GM19351 (cell line): ENCODE measurements around the gene ALS2.

ENCODE experiments used
- ATAC-seq: cut with Tn5 transposase; IDR thresholded peaks from one replicate; pipeline ENCODE4 v1.9.1; 2021; ENCODE audit warnings: mild to moderate bottlenecking, moderate library complexity; ENCODE audit not compliant: unreplicated experiment

ALS2 gene

DNA sequence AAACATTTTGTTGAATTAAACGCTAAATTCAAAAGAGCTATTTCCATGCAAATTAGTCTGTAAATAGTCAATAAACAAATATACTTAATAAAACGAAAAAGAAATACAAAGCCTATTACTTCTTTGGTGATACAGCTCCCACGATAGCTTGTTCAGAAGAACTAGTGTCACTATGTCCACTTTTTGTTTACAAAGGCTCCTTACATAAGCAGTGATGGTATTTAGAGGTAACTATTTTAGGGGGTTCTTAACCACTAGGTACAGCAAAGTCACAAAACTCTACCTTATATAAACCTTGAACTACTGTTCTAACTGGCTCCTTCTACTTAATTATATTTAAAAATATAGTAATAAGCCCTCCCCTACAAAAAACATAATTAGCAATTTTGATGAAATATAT, 21.9 kb downstream of the ALS2 start:
- no peak for ATAC-seq

DNA sequence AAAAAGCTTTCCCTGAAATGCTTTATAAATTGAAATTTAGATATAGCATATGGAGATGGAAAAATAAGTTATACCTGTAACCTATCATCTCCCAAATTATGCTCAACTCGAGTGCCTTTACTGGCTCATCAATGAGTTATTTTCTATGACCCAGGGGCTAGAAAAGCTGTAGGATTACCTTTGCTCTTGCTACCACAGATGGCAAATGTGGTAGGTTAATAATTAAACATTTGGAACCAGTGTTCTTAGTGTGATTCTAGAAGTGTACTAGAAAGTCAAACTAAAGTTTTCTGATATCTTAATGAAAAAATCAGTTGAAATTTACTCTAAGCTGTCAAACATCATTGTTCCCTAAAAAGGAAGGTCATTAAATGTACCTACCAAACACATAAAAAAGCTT, 22.5 kb downstream of the ALS2 start:
- no peak for ATAC-seq

DNA sequence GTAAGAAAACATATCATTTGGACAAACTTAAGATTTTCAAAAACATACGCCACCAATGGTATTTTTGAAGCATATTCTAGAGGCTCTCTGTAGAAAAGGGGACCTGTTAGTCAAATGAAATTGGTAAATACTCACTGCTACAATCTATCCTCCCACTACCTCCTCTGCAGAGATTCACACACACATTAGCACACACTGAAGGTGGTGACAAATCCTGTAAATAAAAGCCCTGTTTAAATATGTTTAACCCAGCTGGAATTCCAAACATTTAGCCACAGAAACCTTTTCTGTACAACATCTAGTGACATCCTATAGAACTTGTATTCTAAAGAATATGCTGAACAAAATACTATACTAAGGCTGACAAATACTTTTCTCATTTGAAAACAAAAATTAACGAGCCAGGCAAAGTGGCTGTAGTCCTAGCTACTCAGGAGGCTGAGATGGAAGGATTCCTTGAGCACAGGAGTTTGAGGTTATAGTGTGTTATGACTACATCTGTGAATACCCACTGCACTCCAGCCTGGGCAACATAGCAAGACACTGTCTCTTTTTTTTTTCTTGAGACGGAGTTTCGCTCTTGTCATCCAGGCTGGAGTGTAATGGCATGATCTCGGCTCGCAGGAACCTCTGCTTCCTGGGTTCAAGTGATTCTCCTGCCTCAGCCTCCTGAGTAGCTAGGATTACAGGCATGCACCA, 25.9 kb downstream of the ALS2 start:
- no peak for ATAC-seq

GRCh38 chr2:201751566-201751965, 29.2 kb downstream of the ALS2 start:
- ATAC-seq: no peak

- ATAC-seq: no peak
Measured at GRCh38 chr2:201746551-201746950, 34.2 kb downstream of the ALS2 start.

- no peak for ATAC-seq
Measured at GRCh38 chr2:201735486-201735885, 45.2 kb downstream of the ALS2 start.

- no peak for ATAC-seq
Measured at GRCh38 chr2:201734111-201734510, 46.6 kb downstream of the ALS2 start.

- no peak for ATAC-seq
Measured at GRCh38 chr2:201733544-201733943, 47.2 kb downstream of the ALS2 start.

- ATAC-seq: no peak
Measured at GRCh38 chr2:201730651-201731285, 50.0 kb downstream of the ALS2 start.

DNA sequence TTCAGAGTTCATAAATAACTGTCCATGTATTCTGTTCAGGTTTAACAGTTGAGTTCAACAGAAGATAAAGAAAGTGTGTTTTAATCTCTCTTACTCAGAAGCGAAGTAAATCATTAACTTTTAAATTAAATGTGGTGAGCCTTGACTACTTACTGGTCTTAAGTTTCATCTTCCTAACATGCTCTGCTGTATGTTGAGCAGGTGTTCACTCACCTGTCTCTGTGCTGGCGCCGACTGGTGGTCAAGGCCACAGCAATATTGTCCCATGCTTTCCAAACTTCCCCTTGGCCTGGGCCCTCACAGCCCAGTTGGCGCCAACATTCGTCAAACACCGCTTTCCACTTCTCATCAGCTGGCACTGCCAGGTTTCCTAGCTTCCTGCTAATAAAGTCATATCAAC, 65.3 kb downstream of the ALS2 start:
- no peak for ATAC-seq

DNA sequence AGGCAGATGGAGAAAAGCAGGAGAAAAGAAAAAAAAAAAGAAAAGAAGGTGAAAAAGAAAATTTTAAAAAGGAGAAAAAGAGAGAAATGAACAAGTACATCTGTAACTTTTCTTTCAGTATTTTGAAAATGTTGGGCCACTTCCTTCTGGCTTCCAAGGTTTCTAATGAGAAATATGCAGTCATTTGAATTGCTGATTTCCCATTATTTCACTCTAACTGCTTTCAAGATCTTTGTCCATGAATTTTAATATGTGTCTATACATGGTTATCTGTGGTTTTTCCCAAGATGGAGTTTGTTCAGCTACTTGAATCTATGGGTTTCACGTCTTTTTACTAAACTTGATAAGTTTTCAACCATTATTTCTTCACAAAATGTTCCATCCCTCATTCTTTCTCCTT, 68.0 kb downstream of the ALS2 start:
- ATAC-seq: no peak

DNA sequence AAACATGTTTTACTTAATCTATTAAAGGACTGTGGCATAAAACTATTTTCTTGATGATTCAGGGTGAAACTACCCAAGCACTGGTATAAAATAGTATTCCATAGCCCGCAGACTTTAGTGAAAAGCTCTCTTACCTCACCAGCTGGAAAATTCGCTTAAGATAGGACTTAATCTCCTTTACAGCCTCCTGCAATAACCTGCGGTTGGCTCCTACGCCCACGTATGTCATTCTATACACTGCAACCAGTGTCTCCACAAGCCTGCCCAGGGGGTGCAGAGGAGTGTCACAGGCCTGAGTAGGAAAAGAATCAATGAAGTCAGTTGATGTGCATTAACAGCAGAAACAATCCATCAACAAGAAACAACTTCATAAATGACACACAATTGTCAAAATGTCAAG, 71.0 kb downstream of the ALS2 start:
- no peak for ATAC-seq

DNA sequence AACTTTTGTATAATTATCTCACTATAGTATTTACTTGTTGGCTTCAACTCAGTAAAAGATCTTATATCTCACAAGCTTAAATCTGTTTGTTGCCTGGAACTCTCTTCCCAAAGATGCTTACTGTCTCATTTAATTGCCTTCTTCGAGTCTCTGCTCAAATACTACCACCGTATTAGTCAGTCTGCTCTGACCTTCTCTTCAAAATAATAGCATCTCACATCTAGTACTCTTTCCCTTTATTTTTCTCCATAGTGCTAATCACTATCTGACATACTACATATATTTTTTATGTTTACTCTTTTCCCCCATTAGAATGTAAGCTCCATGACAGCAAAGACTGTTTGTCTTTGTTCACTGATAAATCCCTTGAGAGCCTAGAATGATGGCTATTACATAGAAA, 71.7 kb downstream of the ALS2 start:
- ATAC-seq: no peak

DNA sequence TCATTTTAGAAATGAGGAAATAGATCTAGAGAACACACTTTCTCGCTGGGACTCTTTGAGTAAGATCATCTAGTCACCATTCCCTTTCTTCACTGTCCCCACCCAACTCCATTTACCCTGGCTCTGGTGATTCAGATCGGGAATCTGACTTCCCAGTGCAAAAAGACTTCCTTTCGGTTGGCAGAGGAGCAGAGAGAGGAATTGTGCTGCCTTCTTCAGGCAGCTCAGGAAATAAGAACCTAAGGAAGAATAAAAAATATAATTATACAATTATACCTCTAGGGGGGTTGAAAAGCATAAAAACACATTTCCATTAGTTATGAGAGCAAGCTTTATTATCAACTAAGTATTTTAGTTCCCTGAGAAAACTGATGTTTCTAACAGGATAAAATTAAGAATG, 73.0 kb downstream of the ALS2 start:
- no peak for ATAC-seq

DNA sequence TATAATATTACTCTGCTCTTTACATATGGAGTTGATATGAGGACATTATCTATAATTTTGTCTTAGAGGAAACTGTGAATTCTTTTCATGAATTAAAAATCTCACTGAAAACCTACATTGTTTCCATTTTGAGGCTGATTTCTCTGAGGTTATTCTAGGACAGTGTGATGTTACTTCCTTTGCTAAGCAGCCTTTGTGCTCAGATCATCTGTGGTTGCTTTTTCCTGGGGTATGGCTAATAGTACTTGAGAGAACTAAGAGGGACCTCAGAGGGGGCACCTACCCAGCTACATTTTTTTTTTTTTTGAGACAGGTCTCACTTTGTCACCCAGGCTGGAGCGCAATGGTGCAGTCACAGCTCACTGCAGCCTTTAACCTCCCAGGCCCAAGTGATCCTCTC, 73.6 kb downstream of the ALS2 start:
- ATAC-seq: no peak

- ATAC-seq: no peak
Measured at GRCh38 chr2:201704536-201704935, 76.2 kb downstream of the ALS2 start.

GRCh38 chr2:201701646-201702045, 79.1 kb downstream of the ALS2 start:
- ATAC-seq: no peak

DNA sequence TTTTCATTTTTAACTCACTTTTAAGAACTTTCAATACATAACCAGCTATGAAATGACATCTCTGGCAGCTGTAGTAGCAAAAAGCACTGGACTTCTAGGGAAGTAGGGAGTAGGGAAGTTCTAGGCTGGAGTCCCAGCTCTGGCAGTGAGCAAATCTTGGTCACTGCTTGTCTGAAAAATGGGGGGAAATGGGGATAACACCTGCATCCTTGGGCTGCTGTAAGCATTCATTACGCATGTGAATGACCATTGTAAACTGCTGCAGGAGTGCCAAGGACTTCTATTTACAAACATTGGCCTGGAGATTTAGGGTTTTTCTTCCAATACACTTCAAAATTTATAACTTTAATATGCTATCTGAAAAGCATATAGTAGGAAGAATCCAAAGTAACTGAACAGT, 81.3 kb downstream of the ALS2 start:
- no peak for ATAC-seq

- no peak for ATAC-seq
Measured at GRCh38 chr2:201698588-201699226, 82.0 kb downstream of the ALS2 start, which contains the start of gene MPP4. MPP4 (minus strand) TSS chr2:201698644; CDS start chr2:201693954, 4,690 bp downstream.

GRCh38 chr2:201697899-201698298, 82.8 kb downstream of the ALS2 start:
- no peak for ATAC-seq

GRCh38 chr2:201696151-201696659, 84.5 kb downstream of the ALS2 start:
- ATAC-seq: no peak

GRCh38 chr2:201685156-201685555, 95.6 kb downstream of the ALS2 start:
- no peak for ATAC-seq
